Measurements from ENCODE around the gene ADGRG6.
"Not testable (repeated sequence)": the region's sequence is repeated elsewhere in the genome, so short reads cannot be mapped to it uniquely, and the experiment has no call there.

ADGRG6 gene

GRCh38 chr6:142346166-142346565 lies 44.4 kb downstream of the ADGRG6 start:
- DNase-seq (ENCODE audit: low read depth in 2 of 2): not testable (repeated sequence)

- no peak for DNase-seq (ENCODE audit: low read depth in 2 of 2)
These were observed 47.5 kb downstream of the ADGRG6 start for GRCh38 chr6:142349215-142349823.

DNA sequence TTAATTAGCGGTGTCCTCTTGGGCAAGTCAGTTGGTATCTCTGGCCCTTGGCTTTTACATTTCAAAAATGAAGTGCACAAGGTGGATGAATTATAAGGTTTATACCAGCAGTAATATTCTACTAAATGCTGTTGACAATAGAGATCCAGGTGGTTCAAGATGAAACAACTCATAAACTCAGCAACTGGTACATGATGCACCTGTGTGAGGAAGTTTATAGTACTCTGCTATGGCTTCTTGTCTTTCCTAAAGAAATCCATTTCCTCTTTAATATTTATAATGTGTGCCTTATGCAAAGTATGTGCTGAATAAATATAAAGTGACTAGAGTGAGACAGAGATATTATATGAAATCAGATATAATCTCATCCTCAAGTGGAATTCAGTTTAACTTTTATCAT lies 48.5 kb downstream of the ADGRG6 start:
- DNase-seq (ENCODE audit: low read depth in 2 of 2): no peak

DNA sequence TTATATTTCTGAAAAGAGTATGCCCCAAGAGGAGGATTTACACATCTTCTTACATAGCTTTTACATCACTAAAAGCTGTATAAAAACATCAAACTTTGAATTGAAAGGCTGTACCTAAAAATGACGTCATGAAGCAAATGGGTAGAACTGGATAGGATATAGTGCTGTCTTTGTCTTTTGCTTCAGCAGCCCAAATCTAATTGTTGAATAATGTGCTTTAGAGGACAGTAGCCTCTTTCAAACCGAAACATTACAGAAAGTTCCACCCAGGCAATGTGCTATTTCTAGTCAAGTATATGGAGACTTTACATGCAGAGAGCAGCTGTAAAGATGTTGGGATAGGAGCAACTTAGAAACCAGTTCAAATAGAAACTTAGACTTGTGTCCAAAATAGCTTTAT lies 51.9 kb downstream of the ADGRG6 start:
- no peak for DNase-seq (ENCODE audit: low read depth in 2 of 2)

DNA sequence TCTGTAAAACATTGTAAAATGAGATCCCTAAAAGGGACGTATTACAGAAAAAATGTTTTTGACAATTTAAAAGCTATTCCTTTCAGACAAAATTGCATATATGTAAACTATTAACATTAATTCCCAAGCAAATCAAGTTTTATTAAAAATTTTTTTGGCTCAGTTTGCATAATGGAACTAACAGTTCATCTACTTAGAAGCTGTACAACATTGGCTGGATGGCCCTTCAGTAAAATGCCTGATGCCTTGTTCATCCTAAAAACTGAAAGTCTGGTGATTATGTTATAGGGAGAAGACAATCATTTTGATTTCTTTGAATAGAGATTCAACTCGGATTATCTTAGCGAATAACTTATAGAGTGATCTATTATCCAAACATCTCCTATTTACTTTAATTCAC lies 52.8 kb downstream of the ADGRG6 start:
- DNase-seq (ENCODE audit: low read depth in 2 of 2): no peak

GRCh38 chr6:142355520-142356174 lies 53.8 kb downstream of the ADGRG6 start:
- no peak for DNase-seq (ENCODE audit: low read depth in 2 of 2)

DNA sequence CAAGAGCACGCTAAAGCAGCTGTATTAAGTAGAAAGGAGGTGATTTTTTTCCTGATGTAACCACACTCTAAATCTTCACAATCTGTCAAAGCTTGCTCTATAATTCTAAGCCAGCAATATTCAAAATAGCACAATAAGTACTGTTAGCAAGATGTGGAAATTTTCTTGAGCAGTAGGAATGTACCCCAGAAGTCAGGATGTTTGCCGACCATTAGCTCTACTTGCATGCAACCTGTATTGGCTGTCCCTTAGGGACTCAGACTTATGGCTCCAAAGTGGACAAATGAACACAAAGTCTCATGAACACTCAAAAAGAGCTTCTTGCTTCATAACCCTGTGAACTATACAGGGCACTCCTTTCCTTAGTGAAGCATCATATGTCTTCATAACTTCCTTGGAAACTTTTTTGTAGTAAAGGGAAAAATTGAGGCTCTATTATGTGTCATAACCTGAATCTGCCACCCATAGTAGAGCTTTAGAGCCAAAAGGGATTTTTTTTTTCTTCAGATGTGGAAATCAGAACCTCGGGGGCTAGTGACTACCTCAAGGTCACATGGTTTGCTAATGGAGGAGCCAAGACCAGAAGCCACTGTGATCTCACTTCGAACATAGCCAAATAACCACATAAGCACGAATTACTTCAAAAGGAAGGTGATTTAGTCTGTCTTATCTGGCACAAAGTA lies 54.5 kb downstream of the ADGRG6 start:
- DNase-seq (ENCODE audit: low read depth in 2 of 2): no peak

- DNase-seq (ENCODE audit: low read depth in 2 of 2): no peak
These were observed 55.0 kb downstream of the ADGRG6 start for GRCh38 chr6:142356884-142357225.

DNA sequence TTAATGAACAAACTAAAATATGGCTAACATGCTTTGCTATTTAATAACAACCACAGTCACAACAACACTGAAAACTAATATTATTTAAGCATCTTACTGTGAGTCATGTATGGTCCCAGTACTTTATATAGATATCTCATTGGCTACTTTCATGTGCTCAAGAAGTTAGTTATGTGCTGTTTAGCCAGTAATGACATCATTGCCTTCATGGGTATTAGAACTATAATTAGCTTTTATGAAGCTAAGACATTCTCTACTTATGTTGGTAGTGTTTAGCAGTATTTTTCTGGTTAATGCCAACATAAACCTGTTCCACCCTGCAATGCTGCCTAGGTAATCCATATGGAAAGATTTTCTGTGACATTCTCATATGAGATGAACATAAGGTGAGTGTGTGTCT lies 56.1 kb downstream of the ADGRG6 start:
- DNase-seq (ENCODE audit: low read depth in 2 of 2): no peak

DNA sequence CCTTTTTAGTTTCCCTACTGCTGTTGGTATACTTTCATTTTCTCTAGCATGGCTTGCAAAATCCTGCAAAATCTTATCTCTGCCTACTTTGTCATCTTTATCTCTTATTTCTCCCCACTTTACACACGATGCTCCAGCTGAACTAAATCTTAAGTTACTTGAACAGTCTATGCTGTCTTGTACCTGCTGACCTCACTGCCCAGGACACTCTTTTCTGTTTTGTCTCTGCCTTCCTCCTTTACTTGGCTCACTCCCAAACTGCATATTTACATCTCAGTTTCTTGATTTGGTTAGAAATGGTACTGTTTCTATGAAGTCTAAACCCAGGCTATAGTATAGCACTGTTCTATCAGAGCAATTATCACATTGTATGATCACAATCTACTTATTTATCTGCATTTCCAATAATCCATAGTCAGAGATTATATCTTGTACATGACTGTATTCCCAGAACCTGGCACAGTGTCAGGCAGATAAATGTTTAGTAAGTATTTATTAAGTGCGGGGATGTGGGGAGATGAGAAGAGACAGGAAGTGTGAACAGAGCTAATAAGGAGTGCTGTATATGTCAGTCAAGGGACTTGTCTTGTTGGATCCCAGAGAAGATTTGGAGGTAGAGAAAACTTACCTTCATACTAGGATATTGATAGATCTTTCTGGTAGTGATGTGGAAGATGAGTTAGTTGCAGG lies 57.6 kb downstream of the ADGRG6 start:
- DNase-seq (ENCODE audit: low read depth in 2 of 2): no peak

GRCh38 chr6:142361345-142361744 lies 59.5 kb downstream of the ADGRG6 start:
- DNase-seq (ENCODE audit: low read depth in 2 of 2): no peak

GRCh38 chr6:142361779-142362750 lies 60.3 kb downstream of the ADGRG6 start:
- DNase-seq (ENCODE audit: low read depth in 2 of 2): no peak

- DNase-seq (ENCODE audit: low read depth in 2 of 2): no peak
These were observed 65.3 kb downstream of the ADGRG6 start for GRCh38 chr6:142367061-142367460.

GRCh38 chr6:142367501-142368018 lies 65.8 kb downstream of the ADGRG6 start:
- no peak for DNase-seq (ENCODE audit: low read depth in 2 of 2)

DNA sequence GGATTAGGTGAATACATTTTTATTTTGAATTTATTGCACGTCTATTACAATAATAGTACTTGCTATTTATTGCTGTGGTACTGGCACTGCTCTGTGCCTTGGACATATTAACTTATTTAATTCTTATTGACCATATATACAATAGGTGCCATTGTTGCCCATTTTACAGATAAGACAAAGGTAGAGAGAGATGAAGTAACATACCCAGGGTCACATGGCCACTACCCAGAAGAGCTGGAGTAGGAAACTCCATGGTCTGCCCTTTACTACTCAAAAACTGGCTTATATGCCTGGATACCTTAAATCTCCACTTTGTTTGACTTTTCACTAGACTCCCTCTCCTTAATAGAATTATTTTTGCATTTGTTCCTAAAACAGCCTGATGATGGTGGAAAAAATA lies 67.5 kb downstream of the ADGRG6 start:
- no peak for DNase-seq (ENCODE audit: low read depth in 2 of 2)

GRCh38 chr6:142372348-142372747 lies 70.5 kb downstream of the ADGRG6 start:
- DNase-seq (ENCODE audit: low read depth in 2 of 2): no peak

GRCh38 chr6:142373268-142374090 lies 71.7 kb downstream of the ADGRG6 start:
- no peak for DNase-seq (ENCODE audit: low read depth in 2 of 2)

- DNase-seq (ENCODE audit: low read depth in 2 of 2): no peak
These were observed 72.4 kb downstream of the ADGRG6 start for GRCh38 chr6:142374091-142374770.

DNA sequence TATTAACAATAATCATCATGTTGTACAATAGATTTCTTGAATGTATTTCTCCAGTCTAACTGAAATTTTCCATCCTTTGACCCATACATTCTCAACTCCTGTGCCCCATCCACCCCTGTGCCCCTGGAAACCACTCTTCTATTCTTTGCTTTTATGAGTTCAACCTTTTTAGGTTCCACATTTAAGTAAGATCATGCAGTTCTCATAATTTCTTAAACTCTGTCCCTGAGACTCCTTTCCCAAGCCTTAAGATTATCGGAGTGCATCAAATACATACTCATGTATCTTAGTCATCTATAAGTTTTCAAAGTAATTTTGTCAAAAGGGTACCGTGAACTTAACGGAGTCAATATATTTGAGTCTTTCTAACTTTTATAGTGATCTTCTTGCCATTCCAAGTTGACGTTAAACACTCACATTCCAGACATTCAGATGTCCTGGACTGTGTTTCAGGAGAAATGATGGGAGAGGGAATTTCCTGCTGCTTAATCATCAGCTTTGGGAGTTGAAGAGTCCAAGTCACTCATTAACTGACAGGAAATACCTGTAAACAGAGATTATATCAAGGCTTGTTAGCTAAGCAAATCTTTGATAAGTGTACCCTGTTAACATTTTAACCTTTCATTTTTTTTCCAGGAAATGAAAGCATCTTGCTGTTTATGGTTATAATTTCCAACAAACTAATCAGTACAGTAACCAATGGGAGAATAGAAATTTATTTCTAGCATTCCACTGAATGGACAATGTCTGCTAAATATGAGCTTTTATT lies 73.3 kb downstream of the ADGRG6 start:
- no peak for DNase-seq (ENCODE audit: low read depth in 2 of 2)

All from stimulated activated CD8-positive, alpha-beta memory T cell treated with anti-CD3 and anti-CD28 coated beads, Interleukin-7, amount 100 ng/mL, for 4 hours (primary cell).